Skeletal muscle tissue (tissue), 4 donors: ENCODE measurements around the gene CPM. TPM values are rescaled to one million over a fixed set of nuclear protein-coding genes. Genes with fewer than 3 reads are reported as not detected.

Experiments
- H3K27ac ChIP-seq: one replicate; pipeline ENCODE4 v1.7.0; 2013; ENCODE audit warnings: mild to moderate bottlenecking, low read depth, low read length, inconsistent platforms
- H3K27me3 ChIP-seq, 3 donors: one replicate each; pipeline ENCODE4 v1.7.0; 2013; ENCODE audit warnings: low read length in 3 of 3; ENCODE audit not compliant: control insufficient read depth in 3 of 3, insufficient read depth in 3 of 3
- H3K36me3 ChIP-seq, 3 donors: one replicate each; pipeline ENCODE4 v1.7.0; 2013; ENCODE audit warnings: low read length in 3 of 3; ENCODE audit not compliant: control insufficient read depth in 3 of 3, insufficient read depth in 3 of 3
- H3K4me1 ChIP-seq, 3 donors: one replicate each; pipeline ENCODE4 v1.7.0; 2013; ENCODE audit warnings: low read length in 3 of 3, mild to moderate bottlenecking in 3 of 3; ENCODE audit not compliant: control insufficient read depth in 3 of 3, insufficient read depth in 3 of 3
- H3K4me3 ChIP-seq, 3 donors: one replicate each; pipeline ENCODE4 v1.7.0; 2013; ENCODE audit warnings: low read length in 3 of 3
- H3K9ac ChIP-seq, 3 donors: one replicate each; pipeline ENCODE4 v1.7.0; 2013; ENCODE audit warnings: low read length in 3 of 3, mild to moderate bottlenecking in 3 of 3, moderate library complexity in 2 of 3, low read depth in 1 of 3
- H3K9me3 ChIP-seq, 3 donors: one replicate each; pipeline ENCODE4 v1.7.0; 2013; ENCODE audit warnings: low read length in 3 of 3; ENCODE audit not compliant: control insufficient read depth in 3 of 3
- total RNA-seq: library from RNA; depleted of rRNA; stranded (reverse); fragments of >200 nt; gene quantifications from one replicate; pipeline ENCODE4 v1.2.3, GENCODE V29; 2014
- donor health status: Osteomylitis.

The CPM gene
- total RNA-seq, 1 donor from 2014 or later: 2.1 TPM

- no peaks in the 10 kb centered on the region for H3K4me1 ChIP-seq
- H3K4me3 ChIP-seq: no peak overlapping the region
- no peak overlapping the region for H3K9ac ChIP-seq
- H3K9me3 ChIP-seq: no peaks in the 10 kb centered on the region
- H3K27ac ChIP-seq: no peak overlapping the region
- H3K36me3 ChIP-seq: no peaks in the 10 kb centered on the region
- H3K27me3 ChIP-seq: no peaks in the 10 kb centered on the region
Observed at GRCh38 chr12:68896881-68897540, 36.0 kb downstream of the CPM start.

GRCh38 chr12:68894276-68894855 is 38.6 kb downstream of the CPM start:
- no peaks in the 10 kb centered on the region for H3K27me3 ChIP-seq
- H3K4me1 ChIP-seq: no peaks in the 10 kb centered on the region
- H3K9ac ChIP-seq: no peak overlapping the region
- no peaks in the 10 kb centered on the region for H3K9me3 ChIP-seq
- H3K36me3 ChIP-seq: no peaks in the 10 kb centered on the region
- no peak overlapping the region for H3K27ac ChIP-seq
- H3K4me3 ChIP-seq: no peak overlapping the region

GRCh38 chr12:68893741-68894140 is 39.2 kb downstream of the CPM start:
- H3K27me3 ChIP-seq: no peaks in the 10 kb centered on the region
- no peak overlapping the region for H3K4me3 ChIP-seq
- H3K9ac ChIP-seq: no peak overlapping the region
- H3K27ac ChIP-seq: no peak overlapping the region
- no peaks in the 10 kb centered on the region for H3K4me1 ChIP-seq
- H3K9me3 ChIP-seq: no peaks in the 10 kb centered on the region
- no peaks in the 10 kb centered on the region for H3K36me3 ChIP-seq

GRCh38 chr12:68893201-68893600 is 39.8 kb downstream of the CPM start:
- Histone ChIP-seq H3K4me1 (no peaks in the 10 kb centered on the region), H3K27me3 (no peaks in the 10 kb centered on the region), H3K4me3 (no peak overlapping the region), H3K9ac (no peak overlapping the region), H3K9me3 (no peaks in the 10 kb centered on the region), H3K36me3 (no peaks in the 10 kb centered on the region), H3K27ac (no peak overlapping the region)

GRCh38 chr12:68891141-68891540 is 41.8 kb downstream of the CPM start:
- Histone ChIP-seq H3K4me3 (no peak overlapping the region), H3K9ac (no peak overlapping the region), H3K36me3 (no peaks in the 10 kb centered on the region), H3K9me3 (no peaks in the 10 kb centered on the region), H3K4me1 (no peaks in the 10 kb centered on the region), H3K27me3 (no peaks in the 10 kb centered on the region), H3K27ac (no peak overlapping the region)

GRCh38 chr12:68890701-68891113 is 42.3 kb downstream of the CPM start:
- H3K4me3 ChIP-seq: no peak overlapping the region
- H3K27me3 ChIP-seq: no peaks in the 10 kb centered on the region
- H3K36me3 ChIP-seq: no peaks in the 10 kb centered on the region
- no peak overlapping the region for H3K9ac ChIP-seq
- H3K9me3 ChIP-seq: no peaks in the 10 kb centered on the region
- peak overlapping the region; percentile 30 for H3K27ac ChIP-seq
- H3K4me1 ChIP-seq: no peaks in the 10 kb centered on the region

- Histone ChIP-seq H3K27ac (no peak overlapping the region), H3K4me3 (no peak overlapping the region), H3K9ac (no peak overlapping the region), H3K27me3 (peaks cover 0 to 2% (median 0%) of the 10 kb centered on the region in 3 donors), H3K4me1 (no peaks in the 10 kb centered on the region), H3K36me3 (no peaks in the 10 kb centered on the region), H3K9me3 (no peaks in the 10 kb centered on the region)
Observed at GRCh38 chr12:68888243-68888642, 44.7 kb downstream of the CPM start.

GRCh38 chr12:68887641-68888040 is 45.3 kb downstream of the CPM start:
- no peak overlapping the region for H3K4me3 ChIP-seq
- no peaks in the 10 kb centered on the region for H3K4me1 ChIP-seq
- H3K27me3 ChIP-seq: peaks cover 0 to 2% (median 0%) of the 10 kb centered on the region in 3 donors
- H3K27ac ChIP-seq: no peak overlapping the region
- no peaks in the 10 kb centered on the region for H3K9me3 ChIP-seq
- no peak overlapping the region for H3K9ac ChIP-seq
- H3K36me3 ChIP-seq: no peaks in the 10 kb centered on the region

GRCh38 chr12:68886636-68887572 is 46.1 kb downstream of the CPM start:
- Histone ChIP-seq H3K27me3 (peaks cover 0 to 2% (median 0%) of the 10 kb centered on the region in 3 donors), H3K9ac (no peak overlapping the region), H3K4me3 (no peak overlapping the region), H3K4me1 (no peaks in the 10 kb centered on the region), H3K27ac (no peak overlapping the region), H3K36me3 (no peaks in the 10 kb centered on the region), H3K9me3 (no peaks in the 10 kb centered on the region)

- Histone ChIP-seq H3K27me3 (peaks cover 0 to 2% (median 0%) of the 10 kb centered on the region in 3 donors), H3K4me1 (no peaks in the 10 kb centered on the region), H3K9me3 (no peaks in the 10 kb centered on the region), H3K36me3 (no peaks in the 10 kb centered on the region), H3K9ac (no peak overlapping the region), H3K27ac (no peak overlapping the region), H3K4me3 (no peak overlapping the region)
Observed at GRCh38 chr12:68885381-68885780, 47.6 kb downstream of the CPM start.
